ENCODE measurements around the gene PAOX.
"Not testable (repeated sequence)": the region's sequence is repeated elsewhere in the genome, so short reads cannot be mapped to it uniquely, and the experiment has no call there.

GRCh38 chr10:133386951-133387350 lies 7.9 kb downstream of the PAOX start:
- not testable (repeated sequence) for TF ChIP-seq CTCF, POLR2A (IDR thresholded peaks at IDR 0.05)

Measured in right lobe of liver (tissue), 4 donors.